Smooth muscle cell (in vitro differentiated cells): ENCODE measurements around the gene TSC22D3. TPM values are rescaled to one million over a fixed set of nuclear protein-coding genes. Genes with fewer than 3 reads are reported as not detected.

ENCODE experiments used
- DNase-seq: peaks from one replicate; lab custom pipeline; 2025; ENCODE audit not compliant: unreplicated experiment; lab: John Stamatoyannopoulos, UW
- H2AFZ ChIP-seq: fragments of 200-600 bp; sonication (generic); 2 replicates; pipeline ENCODE4 v1.6.0; 2016; ENCODE audit warnings: antibody characterized with exemption, low read depth, mild to moderate bottlenecking
- H3F3A ChIP-seq: fragments of 200-600 bp; sonication (generic); 2 replicates; pipeline ENCODE4 v1.6.0; 2017; ENCODE audit warnings: antibody characterized with exemption, low read depth
- H3K27ac ChIP-seq: fragments of 200-600 bp; sonication (generic); 2 replicates; pipeline ENCODE4 v1.5.1; 2016; ENCODE audit warnings: low read depth, mild to moderate bottlenecking
- H3K27me3 ChIP-seq: fragments of 200-600 bp; sonication (generic); 2 replicates; pipeline ENCODE4 v1.6.1; 2016; ENCODE audit warnings: low read depth, mild to moderate bottlenecking
- H3K36me3 ChIP-seq: fragments of 200-600 bp; sonication (generic); 2 replicates; pipeline ENCODE4 v1.5.1; 2016; ENCODE audit warnings: low read depth
- H3K4me1 ChIP-seq: fragments of 200-600 bp; sonication (generic); 2 replicates; pipeline ENCODE4 v1.5.1; 2016; ENCODE audit warnings: low read depth
- H3K4me2 ChIP-seq: fragments of 200-600 bp; sonication (generic); 2 replicates; pipeline ENCODE4 v1.6.0; 2016; ENCODE audit warnings: mild to moderate bottlenecking
- H3K4me3 ChIP-seq: fragments of 200-600 bp; sonication (generic); 2 replicates; pipeline ENCODE4 v1.5.1; 2016; ENCODE audit warnings: mild to moderate bottlenecking
- H3K79me2 ChIP-seq: fragments of 200-600 bp; sonication (generic); 2 replicates; pipeline ENCODE4 v1.6.0; 2016; ENCODE audit warnings: low read depth, mild to moderate bottlenecking
- H3K9ac ChIP-seq: fragments of 200-600 bp; sonication (generic); 2 replicates; pipeline ENCODE4 v1.6.0; 2016; ENCODE audit warnings: low read depth
- H3K9me3 ChIP-seq: fragments of 200-600 bp; sonication (generic); replicated peaks from 2 replicates; pipeline ENCODE4 v1.5.1; 2016; ENCODE audit warnings: low read depth
- H4K20me1 ChIP-seq: fragments of 200-600 bp; sonication (generic); 2 replicates; pipeline ENCODE4 v1.6.0; 2016; ENCODE audit warnings: low read depth
- WGBS: methylation state at CpG from one replicate; pipeline ENCODE4 v1.1.7; 2016; ENCODE audit warnings: low lambda C conversion rate; 5-methylcytosine and 5-hydroxymethylcytosine counted together
- polyA plus RNA-seq: library from polyadenylated mRNA; unstranded; fragments of >200 nt; fragmentation: Nextera tagmentation; extraction: Ambion mirVana; gene quantifications from 2 replicates; pipeline ENCODE4 v1.2.1, GENCODE V29; 2016
- total RNA-seq: library from RNA; depleted of rRNA; stranded (reverse); fragments of >200 nt; gene quantifications from 2 replicates; pipeline ENCODE4 v1.2.3, GENCODE V29; 2014
- TF ChIP-seq, protein P1 (sequence below): fragments of 200-600 bp; sonication (generic); IDR thresholded peaks from 2 replicates; pipeline ENCODE4 v1.5.1; 2017; ENCODE audit warnings: borderline replicate concordance, mild to moderate bottlenecking, antibody characterized with exemption; ENCODE audit not compliant: insufficient read depth, poor library complexity, severe bottlenecking

Gene TSC22D3
- total and polyA plus RNA-seq, 2 experiments from 2014 or later = 144 to 271 TPM

GRCh38 chrX:107712231-107713202 lies 63.1 kb downstream of the TSC22D3 start:
- H3K9me3 ChIP-seq = no peaks in the 10 kb centered on the region
- WGBS = 56% methylated on average over 13 of the region's 13 CpGs
- H3K27ac ChIP-seq = peak overlapping the region; percentile 100
- DNase-seq = no peak
- peaks cover 11% of the 10 kb centered on the region for H3K4me1 ChIP-seq
- H3K79me2 ChIP-seq = peaks cover 22% of the 10 kb centered on the region
- peaks cover 43% of the 10 kb centered on the region for H3F3A ChIP-seq
- peak overlapping the region; percentile 60 for H3K4me2 ChIP-seq
- peak overlapping the region; percentile 92 for H3K9ac ChIP-seq
- H3K27me3 ChIP-seq = no peaks in the 10 kb centered on the region
- TF ChIP-seq, protein P1, sequence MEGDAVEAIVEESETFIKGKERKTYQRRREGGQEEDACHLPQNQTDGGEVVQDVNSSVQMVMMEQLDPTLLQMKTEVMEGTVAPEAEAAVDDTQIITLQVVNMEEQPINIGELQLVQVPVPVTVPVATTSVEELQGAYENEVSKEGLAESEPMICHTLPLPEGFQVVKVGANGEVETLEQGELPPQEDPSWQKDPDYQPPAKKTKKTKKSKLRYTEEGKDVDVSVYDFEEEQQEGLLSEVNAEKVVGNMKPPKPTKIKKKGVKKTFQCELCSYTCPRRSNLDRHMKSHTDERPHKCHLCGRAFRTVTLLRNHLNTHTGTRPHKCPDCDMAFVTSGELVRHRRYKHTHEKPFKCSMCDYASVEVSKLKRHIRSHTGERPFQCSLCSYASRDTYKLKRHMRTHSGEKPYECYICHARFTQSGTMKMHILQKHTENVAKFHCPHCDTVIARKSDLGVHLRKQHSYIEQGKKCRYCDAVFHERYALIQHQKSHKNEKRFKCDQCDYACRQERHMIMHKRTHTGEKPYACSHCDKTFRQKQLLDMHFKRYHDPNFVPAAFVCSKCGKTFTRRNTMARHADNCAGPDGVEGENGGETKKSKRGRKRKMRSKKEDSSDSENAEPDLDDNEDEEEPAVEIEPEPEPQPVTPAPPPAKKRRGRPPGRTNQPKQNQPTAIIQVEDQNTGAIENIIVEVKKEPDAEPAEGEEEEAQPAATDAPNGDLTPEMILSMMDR = no peak
- H2AFZ ChIP-seq = no peak overlapping the region
- H4K20me1 ChIP-seq = peaks cover 27% of the 10 kb centered on the region
- H3K4me3 ChIP-seq = peak overlapping the region; percentile 0
- no peaks in the 10 kb centered on the region for H3K36me3 ChIP-seq

DNA sequence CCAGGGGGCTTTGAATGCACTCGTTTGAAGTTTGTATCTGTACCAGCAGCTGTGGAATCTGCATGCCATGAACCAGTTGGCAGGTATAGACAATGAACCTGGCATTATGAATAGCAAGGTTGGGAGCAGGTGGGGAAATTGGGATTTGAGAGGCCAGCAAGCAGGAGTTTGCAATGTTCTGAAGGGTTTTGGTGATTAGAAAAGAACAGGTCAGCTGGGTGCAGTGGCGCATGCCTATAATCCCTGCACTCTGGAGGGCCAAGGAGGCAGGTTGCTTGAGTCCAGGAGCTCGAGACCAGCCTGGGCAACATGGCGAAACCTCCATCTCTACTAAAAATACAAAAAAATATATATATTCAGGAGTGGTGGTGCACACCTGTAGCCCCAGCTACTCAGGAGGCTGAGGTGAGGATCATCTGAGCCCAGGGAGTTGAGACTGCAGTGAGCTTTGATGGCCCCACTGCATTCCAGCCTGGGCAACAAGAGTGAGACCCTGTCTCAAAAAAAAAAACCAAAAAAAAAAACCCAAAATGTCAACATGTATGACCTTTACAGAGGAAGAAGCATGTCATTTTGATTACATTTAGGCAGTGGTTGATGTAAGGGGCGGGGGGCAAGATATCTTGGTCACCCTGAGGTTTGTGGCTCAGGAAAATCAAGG lies 63.9 kb downstream of the TSC22D3 start:
- Histone ChIP-seq H3K9me3 (no peaks in the 10 kb centered on the region), H3K27me3 (no peaks in the 10 kb centered on the region), H3K4me2 (peak overlapping the region; percentile 74), H2AFZ (no peak overlapping the region), H3K79me2 (peaks cover 20% of the 10 kb centered on the region), H3K36me3 (no peaks in the 10 kb centered on the region), H3K27ac (peak overlapping the region; percentile 100), H3K9ac (peak overlapping the region; percentile 92), H4K20me1 (peaks cover 27% of the 10 kb centered on the region), H3F3A (peaks cover 43% of the 10 kb centered on the region), H3K4me3 (no peak overlapping the region), H3K4me1 (peaks cover 11% of the 10 kb centered on the region)
- TF ChIP-seq, protein P1 = no peak
- DNase-seq = no peak
- 72% methylated on average over 5 of the region's 5 CpGs for WGBS

GRCh38 chrX:107710617-107711391 lies 64.8 kb downstream of the TSC22D3 start:
- WGBS = 22% methylated on average over 7 of the region's 7 CpGs
- H4K20me1 ChIP-seq = peaks cover 23% of the 10 kb centered on the region
- H3K9ac ChIP-seq = peak overlapping the region; percentile 97
- peak overlapping the region; percentile 74 for H3K4me2 ChIP-seq
- H3K4me3 ChIP-seq = no peak overlapping the region
- peaks cover 11% of the 10 kb centered on the region for H3K79me2 ChIP-seq
- H2AFZ ChIP-seq = no peak overlapping the region
- no peaks in the 10 kb centered on the region for H3K27me3 ChIP-seq
- TF ChIP-seq, protein P1 = no peak
- no peaks in the 10 kb centered on the region for H3K9me3 ChIP-seq
- DNase-seq = peak; percentile 27
- peaks cover 11% of the 10 kb centered on the region for H3K4me1 ChIP-seq
- peaks cover 42% of the 10 kb centered on the region for H3F3A ChIP-seq
- peak overlapping the region; percentile 100 for H3K27ac ChIP-seq
- H3K36me3 ChIP-seq = no peaks in the 10 kb centered on the region
